ENCODE measurements around the gene EXOC4. TPM values are rescaled to one million over a fixed set of nuclear protein-coding genes. Genes with fewer than 3 reads are reported as not detected.

The EXOC4 gene
- total and polyA plus RNA-seq, 4 donors: 47.5 to 100 (median 72.3) TPM

GRCh38 chr7:134004829-134005505 is 752.1 kb downstream of the EXOC4 start:
- H3K36me3 ChIP-seq (ENCODE audit: control insufficient read depth, insufficient read depth, low read length): no peaks in the 10 kb centered on the region
- no peaks in the 10 kb centered on the region for H3K9me3 ChIP-seq (ENCODE audit: control insufficient read depth, insufficient read depth, low read length)
- WGBS (ENCODE audit: insufficient coverage): 96% methylated on average over 3 of the region's 6 CpGs
- no peaks in the 10 kb centered on the region for H3K27me3 ChIP-seq (ENCODE audit: control insufficient read depth, insufficient read depth, low read length)
- no peaks in the 10 kb centered on the region for H3K4me1 ChIP-seq (ENCODE audit: control insufficient read depth, insufficient read depth, low read length)
- no peak overlapping the region for H3K4me3 ChIP-seq (ENCODE audit: low read depth, low read length)
- no peak overlapping the region for H3K27ac ChIP-seq (ENCODE audit: low read depth, low read length)
- DNase-seq (ENCODE audit: low read depth in 4 of 6, low spot score in 6 of 6): peak in 1 of 6 donors; percentile 75

GRCh38 chr7:134009314-134010110 is 756.6 kb downstream of the EXOC4 start:
- DNase-seq (ENCODE audit: low read depth in 4 of 6, low spot score in 6 of 6): peak in 1 of 6 donors; percentile 46
- no CpG with 5 or more reads among the region's 4 CpGs for WGBS (ENCODE audit: insufficient coverage)
- Histone ChIP-seq H3K4me1 (ENCODE audit: control insufficient read depth, insufficient read depth, low read length) (no peaks in the 10 kb centered on the region), H3K27ac (ENCODE audit: low read depth, low read length) (no peak overlapping the region), H3K4me3 (ENCODE audit: low read depth, low read length) (no peak overlapping the region), H3K9me3 (ENCODE audit: control insufficient read depth, insufficient read depth, low read length) (no peaks in the 10 kb centered on the region), H3K27me3 (ENCODE audit: control insufficient read depth, insufficient read depth, low read length) (no peaks in the 10 kb centered on the region), H3K36me3 (ENCODE audit: control insufficient read depth, insufficient read depth, low read length) (no peaks in the 10 kb centered on the region)

- no CpG with 5 or more reads among the region's 1 CpG for WGBS (ENCODE audit: insufficient coverage)
- no peak for DNase-seq (ENCODE audit: low read depth in 4 of 6, low spot score in 6 of 6)
- no peak overlapping the region for H3K27ac ChIP-seq (ENCODE audit: low read depth, low read length)
- H3K9me3 ChIP-seq (ENCODE audit: control insufficient read depth, insufficient read depth, low read length): no peaks in the 10 kb centered on the region
- H3K4me1 ChIP-seq (ENCODE audit: control insufficient read depth, insufficient read depth, low read length): no peaks in the 10 kb centered on the region
- no peaks in the 10 kb centered on the region for H3K27me3 ChIP-seq (ENCODE audit: control insufficient read depth, insufficient read depth, low read length)
- no peaks in the 10 kb centered on the region for H3K36me3 ChIP-seq (ENCODE audit: control insufficient read depth, insufficient read depth, low read length)
- H3K4me3 ChIP-seq (ENCODE audit: low read depth, low read length): no peak overlapping the region
Observed at GRCh38 chr7:134013249-134013648, 760.4 kb downstream of the EXOC4 start.

GRCh38 chr7:134014935-134015334 is 762.1 kb downstream of the EXOC4 start:
- no peaks in the 10 kb centered on the region for H3K4me1 ChIP-seq (ENCODE audit: control insufficient read depth, insufficient read depth, low read length)
- H3K27ac ChIP-seq (ENCODE audit: low read depth, low read length): no peak overlapping the region
- no peaks in the 10 kb centered on the region for H3K27me3 ChIP-seq (ENCODE audit: control insufficient read depth, insufficient read depth, low read length)
- no peak overlapping the region for H3K4me3 ChIP-seq (ENCODE audit: low read depth, low read length)
- H3K36me3 ChIP-seq (ENCODE audit: control insufficient read depth, insufficient read depth, low read length): no peaks in the 10 kb centered on the region
- 83% methylated on average over 1 of the region's 3 CpGs for WGBS (ENCODE audit: insufficient coverage)
- no peaks in the 10 kb centered on the region for H3K9me3 ChIP-seq (ENCODE audit: control insufficient read depth, insufficient read depth, low read length)
- DNase-seq (ENCODE audit: low read depth in 4 of 6, low spot score in 6 of 6): no peak

GRCh38 chr7:134016223-134016941 is 763.5 kb downstream of the EXOC4 start:
- no peak overlapping the region for H3K27ac ChIP-seq (ENCODE audit: low read depth, low read length)
- no peaks in the 10 kb centered on the region for H3K36me3 ChIP-seq (ENCODE audit: control insufficient read depth, insufficient read depth, low read length)
- no peaks in the 10 kb centered on the region for H3K27me3 ChIP-seq (ENCODE audit: control insufficient read depth, insufficient read depth, low read length)
- no peak overlapping the region for H3K4me3 ChIP-seq (ENCODE audit: low read depth, low read length)
- no peaks in the 10 kb centered on the region for H3K4me1 ChIP-seq (ENCODE audit: control insufficient read depth, insufficient read depth, low read length)
- H3K9me3 ChIP-seq (ENCODE audit: control insufficient read depth, insufficient read depth, low read length): no peaks in the 10 kb centered on the region
- whole genome bisulfite sequencing (ENCODE audit: insufficient coverage): 77% methylated on average over 3 of the region's 4 CpGs
- DNase-seq (ENCODE audit: low read depth in 4 of 6, low spot score in 6 of 6): peak; percentile 43 to 94 (median 58)

GRCh38 chr7:134016942-134017303 is 764.0 kb downstream of the EXOC4 start:
- H3K27me3 ChIP-seq (ENCODE audit: control insufficient read depth, insufficient read depth, low read length): no peaks in the 10 kb centered on the region
- H3K4me3 ChIP-seq (ENCODE audit: low read depth, low read length): no peak overlapping the region
- no peak overlapping the region for H3K27ac ChIP-seq (ENCODE audit: low read depth, low read length)
- no peaks in the 10 kb centered on the region for H3K4me1 ChIP-seq (ENCODE audit: control insufficient read depth, insufficient read depth, low read length)
- DNase-seq (ENCODE audit: low read depth in 4 of 6, low spot score in 6 of 6): no peak
- no peaks in the 10 kb centered on the region for H3K36me3 ChIP-seq (ENCODE audit: control insufficient read depth, insufficient read depth, low read length)
- WGBS (ENCODE audit: insufficient coverage): no CpG with 5 or more reads among the region's 3 CpGs
- H3K9me3 ChIP-seq (ENCODE audit: control insufficient read depth, insufficient read depth, low read length): no peaks in the 10 kb centered on the region

- Histone ChIP-seq H3K27me3 (ENCODE audit: control insufficient read depth, insufficient read depth, low read length) (no peaks in the 10 kb centered on the region), H3K36me3 (ENCODE audit: control insufficient read depth, insufficient read depth, low read length) (no peaks in the 10 kb centered on the region), H3K27ac (ENCODE audit: low read depth, low read length) (no peak overlapping the region), H3K9me3 (ENCODE audit: control insufficient read depth, insufficient read depth, low read length) (no peaks in the 10 kb centered on the region), H3K4me1 (ENCODE audit: control insufficient read depth, insufficient read depth, low read length) (no peaks in the 10 kb centered on the region), H3K4me3 (ENCODE audit: low read depth, low read length) (no peak overlapping the region)
- DNase-seq (ENCODE audit: low read depth in 4 of 6, low spot score in 6 of 6): no peak
- 78% methylated on average over 3 of the region's 3 CpGs for WGBS (ENCODE audit: insufficient coverage)
Observed at GRCh38 chr7:134018306-134018705, 765.4 kb downstream of the EXOC4 start.

- no CpG with 5 or more reads among the region's 2 CpGs for WGBS (ENCODE audit: insufficient coverage)
- Histone ChIP-seq H3K4me3 (ENCODE audit: low read depth, low read length) (no peak overlapping the region), H3K36me3 (ENCODE audit: control insufficient read depth, insufficient read depth, low read length) (no peaks in the 10 kb centered on the region), H3K27ac (ENCODE audit: low read depth, low read length) (no peak overlapping the region), H3K4me1 (ENCODE audit: control insufficient read depth, insufficient read depth, low read length) (no peaks in the 10 kb centered on the region), H3K9me3 (ENCODE audit: control insufficient read depth, insufficient read depth, low read length) (no peaks in the 10 kb centered on the region), H3K27me3 (ENCODE audit: control insufficient read depth, insufficient read depth, low read length) (no peaks in the 10 kb centered on the region)
- no peak for DNase-seq (ENCODE audit: low read depth in 4 of 6, low spot score in 6 of 6)
Observed at GRCh38 chr7:134019251-134019650, 766.4 kb downstream of the EXOC4 start.

GRCh38 chr7:134021836-134022235 is 769.0 kb downstream of the EXOC4 start:
- H3K9me3 ChIP-seq (ENCODE audit: control insufficient read depth, insufficient read depth, low read length): no peaks in the 10 kb centered on the region
- H3K36me3 ChIP-seq (ENCODE audit: control insufficient read depth, insufficient read depth, low read length): no peaks in the 10 kb centered on the region
- DNase-seq (ENCODE audit: low read depth in 4 of 6, low spot score in 6 of 6): peak in 1 of 6 donors; percentile 53
- no CpG with 5 or more reads among the region's 1 CpG for WGBS (ENCODE audit: insufficient coverage)
- H3K27ac ChIP-seq (ENCODE audit: low read depth, low read length): no peak overlapping the region
- H3K27me3 ChIP-seq (ENCODE audit: control insufficient read depth, insufficient read depth, low read length): no peaks in the 10 kb centered on the region
- no peak overlapping the region for H3K4me3 ChIP-seq (ENCODE audit: low read depth, low read length)
- H3K4me1 ChIP-seq (ENCODE audit: control insufficient read depth, insufficient read depth, low read length): no peaks in the 10 kb centered on the region
